GM12891 (cell line): ENCODE measurements around the gene ATL1.
"Not testable (repeated sequence)": the region's sequence is repeated elsewhere in the genome, so short reads cannot be mapped to it uniquely, and the experiment has no call there.

ENCODE experiments used
- PAX5 ChIP-seq: IDR thresholded peaks from 2 replicates; pipeline ENCODE4 v1.6.1; 2011; ENCODE audit warnings: low read length, moderate library complexity, mild to moderate bottlenecking; ENCODE audit not compliant: insufficient read depth, severe bottlenecking
- POLR2A ChIP-seq: IDR thresholded peaks from 2 replicates; pipeline ENCODE4 v1.6.1; 2011; ENCODE audit warnings: low read depth, low read length, control low read depth
- POLR2AphosphoS5 ChIP-seq: IDR thresholded peaks from 2 replicates; pipeline ENCODE4 v1.6.1; 2011; ENCODE audit warnings: low read depth, low read length, control low read depth
- SPI1 ChIP-seq: IDR thresholded peaks from 2 replicates; pipeline ENCODE4 v1.6.1; 2011; ENCODE audit warnings: low read depth, low read length, control low read depth
- TAF1 ChIP-seq: IDR thresholded peaks from 2 replicates; pipeline ENCODE4 v1.6.1; 2011; ENCODE audit warnings: low read depth, low read length, control low read depth

- not testable (repeated sequence) for TF ChIP-seq POLR2A, POLR2AphosphoS5, PAX5, TAF1, SPI1
Observed at GRCh38 chr14:50624947-50625346, 65.0 kb downstream of the ATL1 start.
